Stimulated activated CD8-positive, alpha-beta memory T cell treated with anti-CD3 and anti-CD28 coated beads, Interleukin-15, amount 100 ng/mL, for 4 hours (primary cell): ENCODE data around the gene IQCK.

Experiments used
- DNase-seq, 2 donors: peaks; one replicate each; pipeline ENCODE4 v3.0.0-alpha.2; 2020; ENCODE audit warnings: low read depth in 2 of 2

Gene IQCK

DNA sequence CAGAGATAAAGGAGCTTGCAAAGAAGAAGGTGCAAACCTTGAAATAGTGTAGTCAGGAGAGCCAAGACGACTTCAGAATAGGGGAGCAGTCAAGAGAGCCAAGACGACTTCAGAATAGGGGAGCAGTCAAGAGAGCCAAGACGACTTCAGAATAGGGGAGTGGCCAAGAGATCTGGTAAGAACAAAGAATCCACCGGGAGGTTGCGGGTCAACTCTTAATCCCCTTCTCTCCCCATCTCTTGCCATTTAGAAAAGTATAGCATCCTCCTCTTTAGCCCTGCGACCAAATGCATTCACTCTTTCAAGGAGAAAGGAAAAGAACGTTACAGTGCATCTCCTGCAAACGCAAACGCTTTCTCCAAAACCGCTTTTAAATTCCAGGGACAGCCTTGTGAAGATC lies 757 bp upstream of the IQCK start:
- no peak for DNase-seq

DNA sequence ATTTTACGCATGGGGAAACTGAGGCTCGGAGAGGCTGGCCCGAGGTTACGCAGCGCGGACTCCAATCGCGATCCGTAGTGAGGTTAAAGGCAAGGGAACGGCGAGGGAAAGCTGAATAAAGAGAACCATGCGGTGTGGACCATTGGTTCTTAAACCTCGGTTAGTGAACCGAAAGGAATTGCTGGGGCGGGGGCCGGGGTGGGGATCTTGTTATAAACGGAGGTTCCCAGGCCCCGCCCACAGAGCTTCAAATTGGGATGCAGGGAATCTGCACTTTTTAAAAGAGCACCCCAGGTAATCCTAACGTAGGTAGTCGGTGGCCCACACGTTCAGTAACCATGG lies 524 bp downstream of the IQCK start:
- no peak for DNase-seq

DNA sequence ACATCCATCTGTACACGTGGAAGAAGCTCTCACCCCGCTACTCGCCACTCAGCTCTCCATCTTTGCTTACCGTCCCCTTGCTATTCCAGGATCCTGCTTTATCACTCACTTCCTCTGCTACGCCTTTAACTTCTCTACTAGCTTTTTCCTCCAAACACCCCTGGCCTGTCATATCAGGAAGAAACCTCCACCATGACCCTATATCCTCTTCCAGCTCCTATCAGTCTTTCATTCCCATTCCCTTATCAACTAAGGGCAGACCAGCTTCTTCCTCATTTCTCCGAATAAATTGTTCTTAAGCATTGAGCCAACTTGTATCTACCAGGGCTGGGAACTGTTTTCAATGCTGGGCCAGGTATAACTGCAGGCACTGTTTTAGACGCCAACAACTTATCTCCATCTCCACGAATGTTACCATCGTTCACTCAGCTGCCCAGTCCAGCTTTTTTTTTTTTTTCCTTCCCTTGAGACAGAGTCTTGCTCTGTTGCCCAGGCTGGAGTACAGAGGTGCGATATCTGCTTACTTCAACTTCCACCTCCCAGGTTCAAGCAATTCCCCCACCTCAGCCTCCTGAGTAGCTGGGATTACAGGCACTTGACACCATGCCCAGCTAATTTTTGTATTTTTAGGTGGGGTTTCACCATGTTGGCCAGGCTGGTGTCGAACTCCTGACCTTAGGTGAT lies 4.3 kb downstream of the IQCK start:
- DNase-seq, result no peak

DNA sequence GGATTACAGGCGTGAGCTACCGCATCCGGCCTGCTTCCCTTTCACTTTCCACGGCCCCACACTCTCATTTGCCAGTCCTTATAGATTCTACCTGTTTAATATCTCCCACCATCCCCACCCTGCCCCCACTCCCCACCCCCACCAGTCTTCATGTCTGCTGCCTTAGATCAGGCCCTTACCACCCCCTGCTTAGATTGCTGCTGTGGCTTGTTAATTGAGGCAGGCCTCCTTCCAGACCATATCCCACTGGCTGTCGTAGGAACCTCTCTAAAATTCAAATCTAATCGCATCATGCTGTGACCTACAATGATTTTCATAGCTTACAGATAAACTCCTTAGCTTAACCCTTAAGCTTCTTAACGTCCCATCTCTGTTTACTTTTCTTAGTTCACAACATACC lies 4.9 kb downstream of the IQCK start:
- no peak for DNase-seq

DNA sequence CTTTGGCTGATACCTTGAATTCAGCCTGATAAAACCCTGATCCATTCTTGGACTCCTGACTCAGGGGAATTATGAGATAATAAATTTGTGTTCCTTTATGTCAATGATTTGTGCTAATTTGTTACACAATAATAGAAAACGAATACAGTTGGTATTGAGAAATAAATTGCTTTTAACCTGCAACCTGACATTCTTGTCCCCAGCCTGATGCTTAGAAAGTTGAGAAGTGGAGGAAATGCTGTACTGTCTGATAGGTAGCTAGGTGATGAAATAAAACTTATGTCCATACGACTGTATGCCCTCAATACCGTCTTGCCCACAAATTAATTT lies 10.5 kb downstream of the IQCK start:
- DNase-seq, result no peak

DNA sequence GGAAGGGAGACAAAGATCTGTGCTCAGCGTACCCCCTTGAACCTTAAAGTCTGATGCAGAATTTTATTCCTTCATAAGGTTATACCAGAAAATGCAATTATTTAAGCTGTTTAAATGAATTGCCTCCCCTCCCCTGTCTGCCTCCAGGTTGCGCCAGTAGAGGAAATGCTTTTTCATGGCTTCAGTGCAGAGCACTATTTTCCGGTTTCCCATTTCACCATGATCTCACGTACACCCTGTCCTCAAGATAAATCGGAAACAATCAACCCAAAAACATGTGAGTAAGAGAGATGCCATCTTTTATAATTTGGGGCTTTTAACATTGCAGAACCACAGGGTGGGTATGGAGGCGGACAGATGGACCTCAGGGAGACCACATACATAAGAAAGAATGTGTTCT lies 15.5 kb downstream of the IQCK start:
- no peak for DNase-seq

DNA sequence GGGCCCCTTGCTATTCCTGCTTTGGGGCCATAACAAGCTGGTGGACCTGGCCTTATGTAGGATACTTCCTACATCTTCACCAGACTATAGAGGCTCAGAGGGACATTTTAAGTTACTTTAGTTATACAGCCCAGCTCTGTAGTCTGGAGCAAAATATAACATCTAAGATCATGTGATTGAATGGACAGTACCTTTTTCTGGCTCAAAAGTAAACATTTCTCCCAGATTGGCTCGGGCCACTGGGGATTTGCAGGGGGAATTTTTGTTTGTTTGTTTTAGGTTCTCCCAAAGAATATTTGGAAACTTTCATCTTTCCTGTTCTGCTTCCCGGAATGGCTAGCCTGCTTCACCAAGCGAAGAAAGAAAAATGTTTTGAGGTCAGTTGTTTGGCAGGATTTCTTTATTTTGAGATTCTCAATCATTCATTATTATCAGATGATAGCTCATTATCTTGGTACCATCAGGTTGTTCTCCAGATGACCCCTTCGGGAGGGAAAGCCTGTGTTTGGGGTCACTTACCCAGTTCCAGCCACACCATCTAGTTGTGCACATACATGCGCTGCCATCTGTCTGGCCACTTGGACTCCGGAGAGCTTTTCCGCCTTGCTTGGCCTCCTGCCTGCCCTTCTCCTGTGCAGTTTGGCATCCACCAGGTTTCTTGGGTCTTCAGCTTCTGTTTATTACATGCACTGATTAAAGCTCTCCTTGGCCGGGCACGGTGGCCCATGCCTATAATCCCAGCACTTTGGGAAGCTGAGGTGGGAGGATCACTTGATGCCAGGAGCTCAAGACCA lies 17.2 kb downstream of the IQCK start:
- DNase-seq, result no peak

DNA sequence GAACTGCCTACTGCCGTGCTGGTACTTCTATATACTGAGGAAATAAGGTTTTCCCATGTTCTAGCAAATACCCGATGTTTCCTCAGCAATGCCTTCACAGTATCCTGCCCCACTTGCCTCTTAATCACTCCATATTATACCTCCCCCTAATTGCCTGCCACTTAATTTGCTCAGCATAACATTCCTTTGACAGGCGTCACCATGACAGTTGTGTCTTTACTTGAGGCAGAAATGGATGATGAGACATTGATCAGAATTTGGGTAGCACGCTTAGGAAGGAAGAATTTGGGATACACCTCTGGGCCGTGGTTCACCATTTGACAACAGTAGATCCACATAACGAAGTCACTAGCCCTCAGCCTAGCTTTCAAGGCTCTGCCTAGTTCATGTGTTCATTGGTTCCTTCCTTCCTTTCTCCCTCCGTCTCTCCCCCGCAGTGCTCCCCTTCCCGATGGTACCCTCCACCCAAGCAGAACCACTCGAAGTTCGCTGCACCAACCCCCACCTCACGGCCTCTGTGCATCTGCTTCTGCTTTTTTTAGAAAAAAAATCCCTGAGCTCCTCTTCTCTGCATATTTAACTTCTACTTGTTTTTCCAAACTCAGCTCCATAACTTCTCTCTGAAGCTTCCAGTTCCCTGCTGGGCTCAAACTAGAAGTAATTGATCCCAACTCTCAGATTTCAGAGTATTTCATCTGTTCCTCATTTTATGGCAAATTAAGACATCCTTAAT lies 19.4 kb downstream of the IQCK start:
- no peak for DNase-seq

DNA sequence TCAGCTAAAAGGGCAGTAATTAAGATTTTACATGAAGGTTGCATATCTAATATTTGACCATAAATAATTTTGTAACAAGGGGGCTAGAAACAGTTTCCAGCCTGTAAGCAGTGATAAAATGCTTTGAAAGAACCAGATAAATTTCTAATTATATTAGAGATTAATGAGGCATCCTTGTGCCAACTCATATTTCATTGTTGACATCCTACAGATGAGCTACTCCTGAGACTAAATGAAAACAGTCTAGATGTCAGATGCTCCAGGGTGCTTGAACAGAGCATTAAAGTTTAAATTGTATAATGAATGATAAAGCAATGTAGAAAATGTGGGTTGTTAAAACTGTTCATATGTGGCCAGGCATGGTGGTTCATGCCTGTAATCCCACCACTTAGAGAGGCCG lies 23.3 kb downstream of the IQCK start:
- no peak for DNase-seq

DNA sequence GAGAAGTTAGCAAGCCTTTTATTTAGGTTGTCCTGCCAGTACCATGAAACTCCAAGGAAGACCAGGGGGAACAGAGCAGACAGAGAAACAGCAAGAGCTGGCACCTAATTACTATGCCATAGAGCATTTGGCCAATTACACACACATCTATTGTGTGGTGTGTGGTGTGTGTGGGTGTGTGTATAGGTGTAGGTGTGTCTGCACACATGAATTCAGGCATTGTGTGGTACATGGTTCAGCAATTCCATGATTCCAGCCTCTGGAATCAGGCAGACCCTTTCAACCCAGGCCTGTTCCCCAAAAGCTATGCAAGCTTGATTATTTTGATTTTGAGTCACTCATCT lies 25.7 kb downstream of the IQCK start:
- no peak for DNase-seq

DNA sequence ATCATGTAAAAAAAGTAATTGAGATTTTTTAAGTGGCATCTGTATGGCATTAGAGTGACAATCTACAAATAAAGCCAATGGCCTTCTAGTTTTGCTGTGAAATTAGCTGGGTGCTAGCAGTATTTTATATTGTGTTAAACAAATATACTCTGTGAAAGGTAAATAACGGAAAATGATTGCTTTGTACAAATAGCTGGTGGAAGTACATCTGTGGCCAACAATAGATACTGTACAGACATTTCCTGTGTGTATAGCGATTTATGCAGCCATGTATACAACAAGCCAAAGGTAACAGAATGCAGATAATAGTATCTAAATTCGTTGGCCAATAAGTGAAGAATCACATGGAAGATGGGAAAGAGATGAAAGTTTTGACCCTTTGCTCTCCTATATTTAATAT lies 26.6 kb downstream of the IQCK start:
- no peak for DNase-seq

DNA sequence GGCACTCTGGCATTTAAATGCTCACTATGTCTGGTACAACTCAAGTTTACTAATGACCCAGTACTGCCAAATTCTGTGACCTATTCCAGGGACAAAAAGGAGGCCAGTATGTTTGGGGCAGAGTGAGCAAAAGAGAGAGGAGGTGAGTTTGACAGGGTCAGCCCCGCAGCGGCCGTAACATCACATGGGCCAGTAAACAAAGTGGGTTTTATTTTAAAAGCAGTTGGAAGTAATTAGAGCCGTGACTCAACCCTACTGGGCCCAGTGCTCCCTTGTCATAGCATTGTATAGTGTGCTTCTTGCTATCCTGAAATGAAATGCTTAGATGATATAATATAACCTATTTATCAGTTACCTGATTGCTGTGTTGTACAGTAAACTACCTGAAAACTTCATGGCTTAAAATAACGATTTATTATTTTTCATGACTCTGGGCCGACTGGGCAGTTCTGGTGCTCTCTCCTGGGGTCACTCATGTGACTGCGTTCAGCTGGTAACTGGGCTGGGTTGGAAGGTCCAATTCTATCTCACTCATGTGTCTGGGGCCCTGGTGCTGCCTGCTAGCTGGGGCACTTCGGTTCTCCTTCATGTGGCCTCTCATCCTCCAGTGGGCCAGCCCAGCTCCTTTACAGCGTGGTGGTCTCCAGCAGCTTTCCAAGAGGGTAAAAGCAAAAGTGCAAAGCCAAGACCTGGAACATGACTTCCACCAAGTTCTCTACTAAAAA lies 27.4 kb downstream of the IQCK start:
- no peak for DNase-seq

DNA sequence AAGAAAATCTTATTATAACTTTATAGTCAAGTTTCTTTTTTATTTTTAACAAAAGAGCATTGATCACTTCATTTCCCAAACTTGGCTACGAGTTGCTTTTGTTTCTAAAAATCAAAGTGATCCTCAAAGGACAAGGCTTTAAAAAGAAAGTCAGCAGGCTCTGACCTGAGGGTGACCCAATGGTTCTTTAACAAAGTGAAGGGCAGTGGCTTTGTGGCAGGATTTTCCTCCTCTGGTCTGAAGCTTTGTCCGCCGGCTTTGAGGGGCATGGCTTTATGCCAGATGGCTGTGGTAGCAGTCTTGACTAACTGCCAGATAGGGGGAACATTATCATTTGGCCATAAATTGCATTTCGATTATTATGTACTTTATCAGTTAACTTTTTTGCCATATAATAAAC lies 28.5 kb downstream of the IQCK start:
- DNase-seq, result no peak

DNA sequence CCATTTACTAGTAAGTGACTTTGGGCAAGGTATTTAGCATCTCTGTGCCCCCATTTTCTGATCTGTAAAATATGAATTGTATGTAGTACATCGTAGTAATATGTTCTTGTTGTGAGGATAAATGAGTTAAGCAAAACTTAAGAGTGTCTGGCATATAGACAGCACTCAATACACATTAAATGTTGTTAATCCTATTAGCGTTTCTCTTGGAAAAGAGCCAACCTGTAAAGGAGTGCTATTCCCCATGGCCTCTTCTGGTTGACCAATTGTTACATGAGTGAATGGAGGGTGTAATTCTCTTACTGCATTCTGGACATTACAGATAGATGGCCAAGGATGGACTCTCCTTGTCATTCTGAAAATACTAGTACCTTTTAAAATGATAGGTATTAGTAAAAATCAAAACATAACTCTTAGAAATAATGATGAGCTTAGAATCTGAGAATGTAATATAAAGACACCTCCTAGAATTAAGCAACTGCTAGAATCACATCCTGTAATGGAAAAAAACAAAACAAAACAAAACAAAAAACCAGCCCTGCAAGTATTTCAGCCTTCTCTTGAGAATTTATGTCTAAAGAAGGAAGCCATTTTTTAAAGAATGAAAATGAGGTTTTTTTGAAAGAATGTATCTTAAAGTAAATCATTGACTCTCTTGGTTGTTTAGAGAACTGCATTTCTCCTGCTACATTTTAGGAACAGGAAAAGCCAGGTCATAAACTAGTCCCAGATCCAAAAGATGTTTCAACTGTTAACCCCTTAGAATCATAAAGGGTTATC lies 30.5 kb downstream of the IQCK start:
- no peak for DNase-seq

DNA sequence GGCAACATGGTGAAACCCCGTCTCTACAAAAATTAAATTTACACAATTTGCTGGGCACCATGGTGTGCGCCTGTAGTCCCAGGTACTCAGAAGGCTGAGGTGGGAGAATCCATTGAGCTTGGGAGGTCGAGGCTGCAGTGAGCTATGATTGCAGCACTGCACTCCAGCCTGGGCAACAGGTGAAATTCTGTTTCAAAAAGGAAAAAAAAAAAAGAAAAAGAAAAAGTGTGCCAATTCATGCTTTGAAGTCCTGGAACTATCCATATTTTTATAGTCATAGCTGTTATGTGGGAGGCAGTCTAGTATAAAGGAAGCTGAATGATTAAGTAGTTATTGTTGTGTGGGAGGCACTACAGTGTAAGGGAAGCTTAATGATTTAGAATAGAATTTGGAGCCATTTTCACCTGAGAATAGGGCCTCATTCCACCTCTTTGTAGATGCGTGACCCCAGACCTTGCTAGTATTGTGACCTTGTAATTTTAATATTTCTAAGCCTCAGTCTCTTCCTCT lies 31.6 kb downstream of the IQCK start:
- DNase-seq, result no peak

DNA sequence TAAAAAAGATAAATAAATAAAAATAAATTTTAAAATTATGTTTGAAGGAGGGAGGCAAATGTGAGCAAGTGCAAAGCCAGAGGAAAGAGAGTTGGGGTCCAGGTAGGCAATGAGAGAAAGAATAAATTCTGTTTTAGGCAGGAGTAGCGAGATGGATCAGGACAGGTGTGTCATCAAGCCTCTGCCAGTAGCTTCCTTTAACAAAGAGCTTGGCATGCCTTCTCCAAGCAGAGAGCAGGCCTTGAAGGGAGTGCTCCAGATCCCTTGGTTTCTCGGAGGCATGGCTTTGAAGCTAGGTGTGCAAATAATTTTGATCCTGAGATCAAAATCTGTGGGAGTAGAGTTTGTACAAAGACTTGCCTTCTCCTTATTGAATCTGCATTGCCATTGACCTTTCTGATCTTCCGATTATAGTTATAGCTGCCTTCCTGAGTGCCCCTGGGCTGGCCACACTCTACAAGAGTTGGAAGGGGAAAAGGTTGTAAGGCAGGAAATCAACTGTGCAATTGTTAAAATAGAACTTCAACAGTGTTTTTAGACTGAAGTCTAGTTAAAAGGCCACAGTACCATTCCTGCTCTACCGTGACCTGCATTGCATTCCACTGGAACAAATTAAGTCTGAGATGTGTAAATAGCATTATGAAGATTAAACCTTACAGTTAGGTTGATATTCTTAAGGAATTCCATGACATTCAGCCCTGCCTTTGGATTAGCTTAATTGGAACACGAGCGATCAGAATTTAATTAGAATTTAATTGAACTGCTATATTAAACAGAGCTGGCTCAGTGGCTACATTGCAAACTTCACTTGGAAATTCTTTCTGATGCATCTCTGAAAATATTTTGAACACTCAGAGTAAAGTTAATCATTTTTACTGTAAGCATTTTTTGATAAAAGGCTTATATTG lies 33.7 kb downstream of the IQCK start:
- DNase-seq, result no peak

DNA sequence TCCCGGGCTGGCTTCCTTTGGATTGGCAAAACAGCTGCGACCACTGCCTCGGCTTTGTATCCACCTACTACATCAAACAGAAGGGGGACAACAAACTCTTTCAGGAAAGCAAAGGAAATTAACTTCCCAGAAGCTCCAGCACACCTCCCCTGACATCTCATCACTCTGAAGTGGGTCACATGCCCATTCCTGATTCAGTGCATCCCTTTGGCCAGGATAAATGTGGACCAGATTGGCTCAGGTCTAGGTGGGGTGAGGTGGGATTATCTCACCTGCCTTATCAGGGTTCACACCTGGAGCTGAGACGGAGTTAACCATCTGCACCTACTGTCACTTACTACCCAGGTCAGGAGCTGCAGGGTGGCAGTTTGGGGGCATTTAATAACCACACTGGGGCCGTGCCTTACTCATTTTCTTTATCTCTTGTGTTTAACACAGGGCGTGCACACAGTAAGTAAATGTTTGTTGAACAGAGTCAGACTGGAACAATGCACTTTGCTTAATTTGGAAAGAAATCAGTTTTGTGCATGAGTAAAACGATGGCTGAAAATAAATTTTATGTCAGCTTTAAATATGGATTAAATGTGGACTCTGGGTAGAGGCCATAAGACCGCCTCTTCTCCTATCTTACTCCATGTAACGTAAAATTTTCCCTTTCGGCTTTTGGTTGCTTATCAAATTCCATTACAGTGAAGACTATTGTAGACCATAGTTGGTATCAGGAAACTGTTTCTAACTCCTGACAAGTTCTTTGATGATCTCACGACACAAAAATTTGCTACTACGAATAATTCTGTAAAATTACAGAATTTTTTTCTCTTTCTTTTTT lies 36.0 kb downstream of the IQCK start:
- no peak for DNase-seq

DNA sequence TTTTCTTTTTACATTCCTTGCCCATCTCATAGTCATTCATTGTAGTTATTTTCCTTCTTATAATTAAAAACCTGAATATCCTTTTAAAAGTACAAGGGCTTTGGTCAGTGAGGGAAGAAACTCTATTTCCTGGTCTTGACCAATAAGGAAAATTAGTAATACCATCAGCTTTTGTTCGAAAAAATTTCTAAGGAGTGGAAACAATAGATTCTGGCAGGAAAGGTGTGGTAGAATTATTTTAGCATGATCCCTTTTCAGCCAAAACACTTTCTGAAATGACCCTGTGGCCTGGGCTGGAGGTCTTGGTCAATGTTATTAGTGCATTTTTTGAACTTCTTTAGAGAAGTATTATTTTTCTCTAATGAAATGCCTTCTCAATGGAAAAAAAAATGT lies 36.6 kb downstream of the IQCK start:
- no peak for DNase-seq

DNA sequence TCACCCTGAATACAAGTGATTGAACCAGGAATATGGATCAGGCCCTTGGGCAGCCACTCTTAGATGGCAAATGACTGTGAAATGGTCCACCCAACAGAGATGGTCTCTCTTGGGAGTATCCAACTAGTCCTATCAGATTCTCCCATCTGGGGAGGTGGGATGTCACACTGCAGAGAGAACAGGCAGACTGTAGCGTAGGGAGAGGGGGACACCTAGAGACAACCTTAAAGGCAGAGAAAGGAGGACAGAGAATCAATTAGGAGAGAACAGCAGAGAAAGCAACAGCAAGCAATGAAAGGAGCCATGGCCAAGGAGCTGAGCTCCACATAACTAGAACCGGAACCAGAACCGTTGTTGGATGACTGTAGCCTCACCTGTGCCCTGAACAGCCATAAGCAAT lies 37.2 kb downstream of the IQCK start:
- no peak for DNase-seq

DNA sequence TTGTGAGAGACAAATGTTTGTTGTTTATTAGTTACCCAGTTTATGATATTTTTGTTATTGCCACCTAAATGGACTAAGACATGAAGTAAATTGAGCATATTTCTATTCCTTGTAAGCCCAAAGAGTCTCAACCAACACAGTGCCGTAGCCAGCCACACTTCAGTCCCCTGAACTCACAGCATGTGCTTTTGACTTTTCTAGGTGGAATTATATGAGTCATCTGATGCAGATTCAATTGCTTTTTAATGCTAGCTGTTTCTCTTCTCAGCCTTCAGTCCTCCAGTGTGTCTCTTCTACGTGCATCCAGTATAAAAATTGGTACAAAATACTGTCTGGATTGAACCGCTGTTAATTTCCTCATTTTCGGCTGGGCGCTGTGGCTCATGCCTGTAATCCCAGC lies 39.0 kb downstream of the IQCK start:
- DNase-seq, result no peak
